Endothelial cell of umbilical vein (primary cell): Measurements from ENCODE around the gene PERM1. TPM values are rescaled to one million over a fixed set of nuclear protein-coding genes. Genes with fewer than 3 reads are reported as not detected.

Source experiments
- BruUV-seq: library from RNA; stranded (reverse); fragments of 400-500 nt; replicated peaks from 2 replicates; lab custom pipeline; 2021; lab: Mats Ljungman, UMichigan
- CTCF ChIA-PET: fragments of 300-600, 350-600 bp; sonication (Branson Sonifier 250); formaldehyde crosslinking; loops from one replicate; lab custom pipeline; 2021; ENCODE audit warnings: antibody characterized with exemption, inconsistent platforms; lab: Charles Lee
- POLR2A ChIA-PET: fragments of 300-600, 350-600 bp; sonication (Branson Sonifier 250); formaldehyde crosslinking; loops from one replicate; lab custom pipeline; 2021; ENCODE audit warnings: antibody characterized with exemption, inconsistent platforms; lab: Charles Lee
- DNase-seq: peaks from one replicate; pipeline ENCODE4 v3.0.0-alpha.2; 2011; ENCODE audit warnings: low read depth, low spot score
- FAIRE-seq: peaks from 2 replicates; lab custom pipeline; 2011; peaks lifted over from hg19 to GRCh38; lab: Jason Lieb, UNC
- H2AFZ ChIP-seq: 2 replicates; pipeline ENCODE4 v1.6.0; 2012; ENCODE audit warnings: low read depth, low read length, control low read depth, inconsistent platforms
- H3K27ac ChIP-seq: 2 replicates; pipeline ENCODE4 v1.5.1; 2011; ENCODE audit warnings: low read depth, mild to moderate bottlenecking, control low read depth, low read length, moderate library complexity; ENCODE audit not compliant: insufficient read depth
- H3K27me3 ChIP-seq, 2 experiments: 2 replicates each; pipeline versions ENCODE4 v1.6.0 to v1.6.1; 2011; ENCODE audit warnings: low read length in 2 of 2, mixed read lengths in 1 of 2; ENCODE audit not compliant: control insufficient read depth in 2 of 2, insufficient read depth in 2 of 2
- H3K36me3 ChIP-seq, 2 experiments: 2 replicates in 1 of 2; 3 replicates in 1 of 2; pipeline ENCODE4 v1.5.1; 2011; ENCODE audit warnings: low read length in 2 of 2, mild to moderate bottlenecking in 1 of 2, moderate library complexity in 1 of 2; ENCODE audit not compliant: control insufficient read depth in 2 of 2, insufficient read depth in 2 of 2; ENCODE audit errors: extremely low read depth in 1 of 2
- H3K4me1 ChIP-seq: 3 replicates; pipeline ENCODE4 v1.5.1; 2011; ENCODE audit warnings: mild to moderate bottlenecking, low read length; ENCODE audit not compliant: control insufficient read depth, insufficient read depth; ENCODE audit errors: extremely low read depth
- H3K4me2 ChIP-seq: 2 replicates; pipeline ENCODE4 v1.6.1; 2011; ENCODE audit warnings: low read length, control low read depth, mixed read lengths; ENCODE audit not compliant: insufficient read depth
- H3K4me3 ChIP-seq, 3 experiments: fragments of 200-600 bp in 1 of 3; sonication (generic), shearing (Covaris generic) in 1 of 3; replicated peaks in 1 of 3; 2 replicates each; pipeline ENCODE4 v1.5.1; 2011 to 2016; ENCODE audit warnings: control low read depth in 3 of 3, low read length in 3 of 3, mild to moderate bottlenecking in 2 of 3, inconsistent platforms in 1 of 3, low read depth in 1 of 3, moderate library complexity in 1 of 3; ENCODE audit not compliant: insufficient read depth in 1 of 3
- H3K79me2 ChIP-seq: 2 replicates; pipeline ENCODE4 v1.6.0; 2012; ENCODE audit warnings: low read length, inconsistent platforms; ENCODE audit not compliant: control insufficient read depth, insufficient read depth
- H3K9ac ChIP-seq: replicated peaks from 2 replicates; pipeline ENCODE3; 2011; ENCODE audit warnings: low read length, control low read depth; ENCODE audit not compliant: insufficient read depth; ENCODE audit errors: extremely low read depth
- H3K9me1 ChIP-seq: replicated peaks from 3 replicates; pipeline ENCODE4 v1.6.0; 2011; ENCODE audit warnings: mild to moderate bottlenecking, low read length; ENCODE audit not compliant: control insufficient read depth, insufficient read depth; ENCODE audit errors: extremely low read depth
- H3K9me3 ChIP-seq: replicated peaks from 2 replicates; pipeline ENCODE4 v1.5.1; 2012; ENCODE audit warnings: low read length, inconsistent platforms; ENCODE audit not compliant: control insufficient read depth, insufficient read depth
- H4K20me1 ChIP-seq: replicated peaks from 2 replicates; pipeline ENCODE3; 2011; ENCODE audit warnings: mild to moderate bottlenecking, low read length; ENCODE audit not compliant: control insufficient read depth, insufficient read depth; ENCODE audit errors: extremely low read depth
- EZH2 ChIP-seq: IDR thresholded peaks from 2 replicates; pipeline ENCODE4 v1.6.1; 2012; ENCODE audit warnings: borderline replicate concordance, low read depth, mild to moderate bottlenecking, moderate library complexity, low read length, inconsistent platforms; ENCODE audit not compliant: severe bottlenecking
- FOS ChIP-seq: IDR thresholded peaks from 2 replicates; pipeline ENCODE4 v1.6.1; 2011; ENCODE audit warnings: mild to moderate bottlenecking, low read length, moderate library complexity, borderline replicate concordance; ENCODE audit not compliant: insufficient read depth
- GATA2 ChIP-seq: IDR thresholded peaks from 2 replicates; pipeline ENCODE4 v1.7.0; 2011; ENCODE audit warnings: low read depth, mild to moderate bottlenecking, moderate library complexity, mixed read lengths, low read length; ENCODE audit not compliant: insufficient read length, insufficient read depth
- JUN ChIP-seq: IDR thresholded peaks from 2 replicates; pipeline ENCODE4 v1.6.1; 2011; ENCODE audit warnings: borderline replicate concordance, low read depth; ENCODE audit not compliant: insufficient read length, insufficient read depth
- MYC ChIP-seq: IDR thresholded peaks from one replicate; pipeline ENCODE4 v1.6.1; 2011; ENCODE audit warnings: mild to moderate bottlenecking, low read depth, low read length
- POLR2A ChIP-seq: IDR thresholded peaks from 2 replicates; pipeline ENCODE4 v1.6.1; 2012; ENCODE audit warnings: low read depth, mild to moderate bottlenecking, control low read depth, low read length
- POLR2AphosphoS5 ChIP-seq: IDR thresholded peaks from 2 replicates; pipeline ENCODE4 v1.6.1; 2012; ENCODE audit warnings: low read depth, mild to moderate bottlenecking, control low read depth, low read length, moderate library complexity; ENCODE audit not compliant: insufficient read depth
- dilution Hi-C: fragments of 300-500 bp; cut with MboI; formaldehyde crosslinking; loops from one replicate; pipeline ENCODE4 v1.15.0; 2019; ENCODE audit warnings: low sequenced_read_pairs; ENCODE audit not compliant: extremely low pct_ligation_motif_present
- intact Hi-C: fragments of 100-400 bp; cut with micrococcal nuclease; formaldehyde crosslinking; loops from one replicate; pipeline ENCODE4 v1.10.0; 2022
- polyA plus RNA-seq, 4 experiments: library from polyadenylated mRNA; depleted of rRNA in 3 of 4; stranded (reverse) in 3 of 4; unstranded in 1 of 4; fragments of >200 nt; gene quantifications; 2 replicates each; pipeline versions ENCODE4 v1.2.1 to v1.2.3, GENCODE V29; 2011 to 2012; ENCODE audit warnings: missing spikeins in 1 of 4
- total RNA-seq: library from RNA; stranded (reverse); gene quantifications from 2 replicates; pipeline ENCODE4 v1.2.3, GENCODE V29; 2021
- TF ChIP-seq, protein P1 (sequence below): IDR thresholded peaks from 2 replicates; pipeline ENCODE4 v1.6.1; 2011; ENCODE audit not compliant: insufficient read depth, insufficient read length
- TF ChIP-seq, protein P2 (sequence below), 2 donors: IDR thresholded peaks; 1 replicate in 1 of 2; 2 replicates in 1 of 2; pipeline ENCODE4 v1.5.1; 2011; ENCODE audit warnings: low read length in 2 of 2, mild to moderate bottlenecking in 2 of 2, moderate library complexity in 2 of 2, control low read depth in 1 of 2, inconsistent platforms in 1 of 2, low read depth in 1 of 2; ENCODE audit not compliant: insufficient read depth in 1 of 2; ENCODE audit errors: extremely low read depth in 1 of 2

The PERM1 gene
- total and polyA plus RNA-seq, 2 donors (not counting 3 experiments of a cell fraction or from before 2014, with no cell fraction given), result not detected

DNA sequence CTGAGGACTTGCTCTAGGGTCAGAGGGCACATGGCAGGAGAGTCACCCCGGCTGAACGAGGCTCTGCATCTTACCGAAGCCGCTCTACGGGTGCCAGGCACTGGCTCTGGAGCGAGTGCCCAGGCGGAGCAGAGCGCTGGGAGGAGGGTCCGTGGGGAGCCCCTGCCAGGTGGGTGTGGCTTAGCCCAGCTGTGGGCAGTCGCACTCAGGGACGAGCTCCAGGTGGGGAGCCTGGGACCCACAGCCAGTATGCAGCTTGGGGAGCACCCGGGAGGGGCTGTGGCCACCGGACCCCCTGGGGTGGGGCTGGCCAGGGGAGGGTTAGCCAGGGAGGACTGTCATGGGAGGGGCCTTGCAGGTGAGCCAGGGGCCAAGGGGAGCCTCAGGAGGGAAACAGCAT is 41.8 kb upstream of the PERM1 start:
- CTCF ChIA-PET, result interaction anchor here (0.9 to 2.2 kb wide), 4 partner anchors 17 to 40 kb away, joined by 3 to 6 read pairs (median 3); no protein-coding TSS in a partner anchor
- POLR2A ChIA-PET, result no interaction called here

More for the DNA sequence above, 41.8 kb upstream of the PERM1 start:
- H3K79me2 ChIP-seq, result no peaks in the 10 kb centered on the region
- intact Hi-C loops, result no loop called here
- FAIRE-seq, result no peak
- H3K27me3 ChIP-seq, result no peaks in the 10 kb centered on the region
- no peak overlapping the region for H3K4me3 ChIP-seq
- no peak overlapping the region for H3K4me2 ChIP-seq
- no peak overlapping the region for H3K27ac ChIP-seq
- no peak for TF ChIP-seq POLR2AphosphoS5
- TF ChIP-seq EZH2, result no peak
- TF ChIP-seq, protein P1, sequence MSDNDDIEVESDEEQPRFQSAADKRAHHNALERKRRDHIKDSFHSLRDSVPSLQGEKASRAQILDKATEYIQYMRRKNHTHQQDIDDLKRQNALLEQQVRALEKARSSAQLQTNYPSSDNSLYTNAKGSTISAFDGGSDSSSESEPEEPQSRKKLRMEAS, result no peak
- no peak for TF ChIP-seq POLR2A
- TF ChIP-seq MYC, result no peak
- TF ChIP-seq FOS, result no peak
- TF ChIP-seq, protein P2, sequence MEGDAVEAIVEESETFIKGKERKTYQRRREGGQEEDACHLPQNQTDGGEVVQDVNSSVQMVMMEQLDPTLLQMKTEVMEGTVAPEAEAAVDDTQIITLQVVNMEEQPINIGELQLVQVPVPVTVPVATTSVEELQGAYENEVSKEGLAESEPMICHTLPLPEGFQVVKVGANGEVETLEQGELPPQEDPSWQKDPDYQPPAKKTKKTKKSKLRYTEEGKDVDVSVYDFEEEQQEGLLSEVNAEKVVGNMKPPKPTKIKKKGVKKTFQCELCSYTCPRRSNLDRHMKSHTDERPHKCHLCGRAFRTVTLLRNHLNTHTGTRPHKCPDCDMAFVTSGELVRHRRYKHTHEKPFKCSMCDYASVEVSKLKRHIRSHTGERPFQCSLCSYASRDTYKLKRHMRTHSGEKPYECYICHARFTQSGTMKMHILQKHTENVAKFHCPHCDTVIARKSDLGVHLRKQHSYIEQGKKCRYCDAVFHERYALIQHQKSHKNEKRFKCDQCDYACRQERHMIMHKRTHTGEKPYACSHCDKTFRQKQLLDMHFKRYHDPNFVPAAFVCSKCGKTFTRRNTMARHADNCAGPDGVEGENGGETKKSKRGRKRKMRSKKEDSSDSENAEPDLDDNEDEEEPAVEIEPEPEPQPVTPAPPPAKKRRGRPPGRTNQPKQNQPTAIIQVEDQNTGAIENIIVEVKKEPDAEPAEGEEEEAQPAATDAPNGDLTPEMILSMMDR (IDR thresholded peaks at IDR 0.05; ENCODE audit: extremely low read depth in 1 of 2, insufficient read depth in 1 of 2, low read depth in 1 of 2, low read length in 2 of 2), result no peak
- TF ChIP-seq JUN, result no peak
- TF ChIP-seq GATA2, result no peak
- dilution Hi-C loops, result no loop called here
- H3K9ac ChIP-seq, result no peak overlapping the region
- H4K20me1 ChIP-seq, result no peaks in the 10 kb centered on the region
- H3K4me1 ChIP-seq, result peaks cover 16% of the 10 kb centered on the region
- no peak for DNase-seq
- H3K9me1 ChIP-seq, result no peaks in the 10 kb centered on the region
- H3K9me3 ChIP-seq, result no peaks in the 10 kb centered on the region
- H2AFZ ChIP-seq, result no peak overlapping the region
- no peaks in the 10 kb centered on the region for H3K36me3 ChIP-seq
- BruUV-seq, result no TSS peak
